NCI-H460 (cell line): Measurements from ENCODE around the gene ANTKMT. TPM values are rescaled to one million over a fixed set of nuclear protein-coding genes. Genes with fewer than 3 reads are reported as not detected.

Experiments used
- DNase-seq: peaks from one replicate; pipeline ENCODE4 v3.0.0-alpha.2; 2016; ENCODE audit warnings: low read depth; ENCODE audit errors: extremely low read depth
- polyA plus RNA-seq: library from polyadenylated mRNA; depleted of rRNA; stranded (reverse); fragments of >200 nt; gene quantifications from 2 replicates; pipeline ENCODE4 v1.2.3, GENCODE V29; 2014; cell fraction: nucleus; rRNA removed
- total RNA-seq: library from RNA; depleted of rRNA; stranded (reverse); fragments of >200 nt; shearing (Covaris generic); gene quantifications from 2 replicates; pipeline ENCODE4 v1.2.3, GENCODE V29; 2014; rRNA removed

Gene ANTKMT
- 19.9 and 22.9 TPM in 2 replicates for total RNA-seq
- 120 and 124 TPM in 2 replicates for polyA plus RNA-seq

- DNase-seq: peak; percentile 80
Observed at GRCh38 chr16:720990-721764, at the start of gene ANTKMT. ANTKMT (plus strand) TSS chr16:721146; CDS start chr16:721275, 129 bp downstream.

- DNase-seq: no peak
Observed at GRCh38 chr16:671353-672131, 49.4 kb upstream of the ANTKMT start.

- no peak for DNase-seq
Observed at GRCh38 chr16:672371-672770, 48.6 kb upstream of the ANTKMT start.

- no peak for DNase-seq
Observed at GRCh38 chr16:672851-673250, 48.1 kb upstream of the ANTKMT start.

GRCh38 chr16:673399-673991 lies 47.5 kb upstream of the ANTKMT start:
- no peak for DNase-seq

- no peak for DNase-seq
Observed at GRCh38 chr16:674214-674881, 46.6 kb upstream of the ANTKMT start.

GRCh38 chr16:674968-675883 lies 45.7 kb upstream of the ANTKMT start, which contains the start of gene RHBDL1:
RHBDL1 (plus strand) TSS chr16:675671; CDS start chr16:675791, 120 bp downstream.
- no peak for DNase-seq

- no peak for DNase-seq
Observed at GRCh38 chr16:675884-676564, 44.9 kb upstream of the ANTKMT start.

GRCh38 chr16:676565-676902 lies 44.4 kb upstream of the ANTKMT start:
- no peak for DNase-seq

- DNase-seq: no peak
Observed at GRCh38 chr16:676913-677312, 44.0 kb upstream of the ANTKMT start.

- no peak for DNase-seq
Observed at GRCh38 chr16:677316-678190, 43.4 kb upstream of the ANTKMT start.

- DNase-seq: no peak
Observed at GRCh38 chr16:678209-678857, 42.6 kb upstream of the ANTKMT start.

GRCh38 chr16:678858-679813 lies 41.8 kb upstream of the ANTKMT start:
- DNase-seq: no peak

GRCh38 chr16:679814-680624 lies 40.9 kb upstream of the ANTKMT start, which contains the start of gene STUB1:
STUB1 (plus strand) TSS chr16:680410; CDS start chr16:680526, 116 bp downstream.
- peak; percentile 86 for DNase-seq

GRCh38 chr16:680625-680945 lies 40.4 kb upstream of the ANTKMT start:
- DNase-seq: no peak
